Measurements from ENCODE around the gene PRDM16.

GRCh38 chr1:3029991-3030662, 38.9 kb upstream of the PRDM16 start:
- TF ChIP-seq JUN (CRISPR knock-in tag; IDR thresholded peaks at IDR 0.05) = no peak
- TF ChIP-seq CTCF (IDR thresholded peaks at IDR 0.05) = no peak
- TF ChIP-seq ELF4 (CRISPR knock-in tag; IDR thresholded peaks at IDR 0.05; ENCODE audit: low read depth) = no peak
- TF ChIP-seq USF2 (CRISPR knock-in tag; IDR thresholded peaks at IDR 0.05) = no peak
- TF ChIP-seq HMGXB4 (CRISPR knock-in tag; IDR thresholded peaks at IDR 0.05) = no peak
- no peak for TF ChIP-seq NFE2L1 (CRISPR knock-in tag; IDR thresholded peaks at IDR 0.05)
- no peak for TF ChIP-seq KAT7 (CRISPR knock-in tag; IDR thresholded peaks at IDR 0.05; ENCODE audit: borderline replicate concordance)
- TF ChIP-seq SP1 (CRISPR knock-in tag; conservative IDR thresholded peaks at IDR 0.05) = no peak
